Activated CD4-positive, alpha-beta memory T cell treated with anti-CD3 and anti-CD28 coated beads, Interleukin-2, amount 10 ng/mL, durations not matched to agents 7 days and 5 days (primary cell): ENCODE measurements around the gene SERPINA7. TPM values are rescaled to one million over a fixed set of nuclear protein-coding genes. Genes with fewer than 3 reads are reported as not detected.
"Not testable (repeated sequence)": the region's sequence is repeated elsewhere in the genome, so short reads cannot be mapped to it uniquely, and the experiment has no call there.

Experiments used
- CTCF ChIA-PET: fragments of 350-600 bp; sonication (Branson Sonifier 250); formaldehyde crosslinking; loops from one replicate; lab custom pipeline; 2021; ENCODE audit warnings: antibody characterized with exemption, inconsistent platforms; lab: Charles Lee
- POLR2A ChIA-PET: fragments of 350-600 bp; sonication (Branson Sonifier 250); formaldehyde crosslinking; loops from one replicate; lab custom pipeline; 2021; ENCODE audit warnings: antibody characterized with exemption; lab: Charles Lee
- DNase-seq: peaks from one replicate; pipeline ENCODE4 v3.0.0-alpha.2; 2020
- H3K27ac Mint-ChIP-seq: one replicate; pipeline ENCODE4 v1.8.0; 2021; ENCODE audit warnings: mild to moderate bottlenecking, mixed read lengths
- H3K27me3 Mint-ChIP-seq: one replicate; pipeline ENCODE4 v1.8.0; 2021; ENCODE audit warnings: mixed read lengths
- H3K36me3 Mint-ChIP-seq: one replicate; pipeline ENCODE4 v1.8.0; 2021; ENCODE audit warnings: low read depth, mixed read lengths
- H3K4me1 Mint-ChIP-seq: one replicate; pipeline ENCODE4 v1.8.0; 2021; ENCODE audit warnings: mixed read lengths
- H3K4me3 Mint-ChIP-seq: one replicate; pipeline ENCODE4 v1.8.0; 2021; ENCODE audit warnings: mild to moderate bottlenecking, mixed read lengths
- H3K9me3 Mint-ChIP-seq: one replicate; pipeline ENCODE4 v1.8.0; 2021; ENCODE audit warnings: mixed read lengths
- total RNA-seq, 2 experiments: library from RNA; stranded (reverse); gene quantifications; one replicate each; pipeline ENCODE4 v1.2.3, GENCODE V29; 2021

The SERPINA7 gene
- total RNA-seq, 2 experiments from 2014 or later: not detected

GRCh38 chrX:106007815-106008214 lies 30.7 kb downstream of the SERPINA7 start:
- Mint-ChIP-seq H3K9me3 (no peaks in the 10 kb centered on the region), H3K4me1 (no peaks in the 10 kb centered on the region), H3K27ac (no peak overlapping the region), H3K4me3 (no peak overlapping the region), H3K27me3 (no peaks in the 10 kb centered on the region), H3K36me3 (no peaks in the 10 kb centered on the region)
- POLR2A ChIA-PET: no interaction called here
- no peak for DNase-seq
- CTCF ChIA-PET: no interaction called here

GRCh38 chrX:106005684-106006083 lies 32.8 kb downstream of the SERPINA7 start:
- Mint-ChIP-seq H3K27ac (no peak overlapping the region), H3K9me3 (no peaks in the 10 kb centered on the region), H3K4me3 (no peak overlapping the region), H3K27me3 (no peaks in the 10 kb centered on the region), H3K4me1 (no peaks in the 10 kb centered on the region), H3K36me3 (no peaks in the 10 kb centered on the region)
- no peak for DNase-seq
- POLR2A ChIA-PET: no interaction called here
- CTCF ChIA-PET: no interaction called here

- POLR2A ChIA-PET, DNase-seq, H3K36me3 Mint-ChIP-seq, CTCF ChIA-PET, H3K9me3 Mint-ChIP-seq, H3K27ac Mint-ChIP-seq, H3K27me3 Mint-ChIP-seq, H3K4me3 Mint-ChIP-seq, H3K4me1 Mint-ChIP-seq: not testable (repeated sequence)
Measured at GRCh38 chrX:106000609-106001008, 37.9 kb downstream of the SERPINA7 start.

GRCh38 chrX:106000203-106000602 lies 38.3 kb downstream of the SERPINA7 start:
- no peak overlapping the region for H3K4me3 Mint-ChIP-seq
- CTCF ChIA-PET: no interaction called here
- H3K4me1 Mint-ChIP-seq: no peaks in the 10 kb centered on the region
- DNase-seq: no peak
- H3K27ac Mint-ChIP-seq: no peak overlapping the region
- POLR2A ChIA-PET: no interaction called here
- H3K27me3 Mint-ChIP-seq: no peaks in the 10 kb centered on the region
- H3K9me3 Mint-ChIP-seq: no peaks in the 10 kb centered on the region
- H3K36me3 Mint-ChIP-seq: no peaks in the 10 kb centered on the region

GRCh38 chrX:105999294-105999693 lies 39.2 kb downstream of the SERPINA7 start:
- no peaks in the 10 kb centered on the region for H3K9me3 Mint-ChIP-seq
- DNase-seq: no peak
- no peaks in the 10 kb centered on the region for H3K36me3 Mint-ChIP-seq
- ChIA-PET CTCF (no interaction called here), POLR2A (no interaction called here)
- no peak overlapping the region for H3K27ac Mint-ChIP-seq
- H3K4me1 Mint-ChIP-seq: no peaks in the 10 kb centered on the region
- H3K27me3 Mint-ChIP-seq: no peaks in the 10 kb centered on the region
- H3K4me3 Mint-ChIP-seq: no peak overlapping the region

- H3K4me1 Mint-ChIP-seq, H3K27me3 Mint-ChIP-seq, CTCF ChIA-PET, DNase-seq, H3K4me3 Mint-ChIP-seq, POLR2A ChIA-PET, H3K9me3 Mint-ChIP-seq, H3K36me3 Mint-ChIP-seq, H3K27ac Mint-ChIP-seq: not testable (repeated sequence)
Measured at GRCh38 chrX:105988487-105988886, 50.0 kb downstream of the SERPINA7 start.

Other genes with a start within 250 kb of the SERPINA7 start
- not detected for gene NRK, start 216.2 kb downstream of the SERPINA7 start, total RNA-seq
- gene PWWP3B, start 129.6 kb upstream of the SERPINA7 start, total RNA-seq: not detected